HG03571 (cell line): ENCODE data around the gene HOXA4.
A peak's percentile ranks its signal among the peaks of the same experiment; 100 is the strongest.

Source experiments
- ATAC-seq: cut with Tn5 transposase; IDR thresholded peaks from one replicate; pipeline ENCODE4 v1.9.1; 2021; ENCODE audit not compliant: unreplicated experiment

The HOXA4 gene

GRCh38 chr7:27147199-27148030, 16.9 kb upstream of the HOXA4 start, which contains the start of gene HOXA6:
HOXA6 (minus strand) TSS chr7:27147774; CDS start chr7:27147749, 25 bp downstream.
- ATAC-seq, result no peak

GRCh38 chr7:27146491-27147198, 16.1 kb upstream of the HOXA4 start:
- ATAC-seq, result no peak

DNA sequence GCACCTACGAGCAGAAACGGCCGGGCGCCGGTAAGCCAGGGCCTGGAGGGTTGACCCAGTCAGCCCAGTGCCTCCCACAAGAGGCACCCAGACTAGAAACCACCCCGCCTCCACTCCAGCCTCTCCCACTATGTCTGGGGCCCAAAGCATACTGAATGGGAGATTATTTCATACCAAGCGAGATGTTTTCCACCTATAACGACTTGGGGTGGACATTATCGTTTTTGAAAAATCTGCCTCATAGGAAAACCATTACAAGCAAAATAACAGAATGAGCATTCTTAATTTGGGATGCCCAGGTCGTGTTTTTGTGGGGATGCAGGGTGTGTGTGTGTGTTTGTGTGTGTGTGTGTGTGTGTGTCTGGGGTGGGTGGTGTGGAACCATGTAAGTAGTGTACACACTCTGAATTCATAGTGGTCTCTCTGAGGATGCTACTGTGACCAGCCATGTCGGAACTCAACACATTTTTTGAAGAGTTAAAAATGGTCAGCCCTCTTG, 15.4 kb upstream of the HOXA4 start:
- no peak for ATAC-seq

DNA sequence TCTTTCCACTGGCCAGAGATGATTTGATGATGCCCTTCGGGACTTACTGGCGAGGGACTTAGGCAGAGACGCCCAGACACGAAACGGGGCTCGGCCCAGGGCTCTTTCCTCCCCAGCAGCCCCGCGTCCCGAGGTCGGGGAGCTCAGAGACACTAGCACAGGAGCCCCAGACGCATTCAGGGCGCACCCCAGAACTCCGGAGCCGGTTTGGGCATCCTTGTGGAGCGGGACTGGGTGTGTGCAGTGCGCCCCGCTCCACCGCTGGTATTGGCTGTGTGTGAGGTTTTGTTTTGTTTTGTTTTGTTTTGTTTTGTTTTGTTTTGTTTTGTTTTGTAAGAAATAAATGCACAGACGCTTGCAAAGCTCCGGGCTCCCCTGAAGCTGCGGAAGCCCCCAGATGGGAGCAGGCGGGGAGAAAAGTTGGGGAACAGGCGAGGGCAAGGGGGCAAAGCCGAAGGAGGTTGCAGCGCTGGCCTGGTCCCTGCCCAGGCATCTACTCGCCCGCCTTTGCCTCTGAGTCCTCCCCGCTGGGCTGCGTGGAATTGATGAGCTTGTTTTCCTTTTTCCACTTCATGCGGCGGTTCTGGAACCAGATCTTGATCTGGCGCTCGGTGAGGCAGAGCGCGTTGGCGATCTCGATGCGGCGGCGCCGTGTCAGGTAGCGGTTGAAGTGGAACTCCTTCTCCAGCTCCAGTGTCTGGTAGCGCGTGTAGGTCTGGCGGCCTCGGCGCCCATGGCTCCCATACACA, 14.8 kb upstream of the HOXA4 start:
- no peak for ATAC-seq

DNA sequence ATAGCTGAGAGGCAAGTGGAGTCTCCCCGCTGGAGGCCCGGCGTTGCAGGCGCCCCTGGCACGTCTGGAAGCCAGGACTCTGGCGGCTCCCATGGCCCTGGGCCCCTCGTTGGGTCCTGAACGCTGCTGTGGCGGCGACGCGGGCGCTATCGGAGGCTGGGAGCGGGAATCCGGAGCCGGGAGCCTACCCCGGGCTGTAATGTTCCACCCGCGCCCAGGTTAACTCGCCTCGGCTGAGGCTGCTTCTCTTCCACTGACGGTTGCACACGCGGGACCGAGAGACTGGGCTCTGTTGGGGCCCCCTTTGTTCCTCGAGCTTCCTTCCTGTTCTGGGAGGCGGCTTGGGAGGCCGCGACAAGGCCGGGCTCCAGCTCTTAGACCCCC, 14.2 kb upstream of the HOXA4 start:
- ATAC-seq, result no peak

DNA sequence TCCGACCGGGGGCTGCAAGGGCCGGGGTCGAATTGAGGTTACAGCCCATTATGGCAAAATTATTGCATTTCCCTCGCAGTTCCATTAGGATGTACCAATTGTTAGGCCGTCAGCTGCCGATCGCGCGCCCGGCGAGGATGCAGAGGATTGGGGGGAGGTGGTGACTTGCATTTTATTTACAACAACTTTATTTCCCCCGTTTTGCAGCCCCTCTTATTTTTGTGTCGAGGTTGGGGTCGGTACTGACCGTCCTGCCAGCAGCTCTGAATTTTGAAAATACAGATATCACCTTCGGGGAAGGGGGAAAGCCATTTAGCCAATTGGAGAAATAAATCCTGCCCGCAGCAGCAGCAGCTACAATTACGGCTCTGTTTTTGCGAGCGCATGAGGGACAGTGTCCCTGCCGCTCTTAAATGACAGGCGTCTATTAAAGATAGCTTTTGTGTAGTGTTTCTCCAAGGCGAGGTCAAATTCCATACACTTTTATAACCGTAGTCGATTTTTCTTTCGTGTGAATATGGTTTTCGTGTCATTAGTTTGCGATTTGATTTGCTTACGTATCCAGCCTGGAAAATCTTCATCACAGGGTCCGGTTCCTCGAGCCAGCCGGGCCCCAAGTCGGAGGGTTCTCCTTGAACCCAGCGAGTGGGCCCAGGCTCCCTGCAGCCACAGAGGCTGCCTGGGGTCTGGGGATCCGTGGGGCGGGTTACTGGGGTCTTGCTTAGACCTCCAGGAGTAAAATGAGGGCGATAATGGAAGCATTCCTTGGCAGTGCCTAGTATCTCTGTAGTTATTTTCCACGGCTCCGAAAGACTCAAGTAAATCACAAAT, 13.6 kb upstream of the HOXA4 start:
- ATAC-seq, result no peak

DNA sequence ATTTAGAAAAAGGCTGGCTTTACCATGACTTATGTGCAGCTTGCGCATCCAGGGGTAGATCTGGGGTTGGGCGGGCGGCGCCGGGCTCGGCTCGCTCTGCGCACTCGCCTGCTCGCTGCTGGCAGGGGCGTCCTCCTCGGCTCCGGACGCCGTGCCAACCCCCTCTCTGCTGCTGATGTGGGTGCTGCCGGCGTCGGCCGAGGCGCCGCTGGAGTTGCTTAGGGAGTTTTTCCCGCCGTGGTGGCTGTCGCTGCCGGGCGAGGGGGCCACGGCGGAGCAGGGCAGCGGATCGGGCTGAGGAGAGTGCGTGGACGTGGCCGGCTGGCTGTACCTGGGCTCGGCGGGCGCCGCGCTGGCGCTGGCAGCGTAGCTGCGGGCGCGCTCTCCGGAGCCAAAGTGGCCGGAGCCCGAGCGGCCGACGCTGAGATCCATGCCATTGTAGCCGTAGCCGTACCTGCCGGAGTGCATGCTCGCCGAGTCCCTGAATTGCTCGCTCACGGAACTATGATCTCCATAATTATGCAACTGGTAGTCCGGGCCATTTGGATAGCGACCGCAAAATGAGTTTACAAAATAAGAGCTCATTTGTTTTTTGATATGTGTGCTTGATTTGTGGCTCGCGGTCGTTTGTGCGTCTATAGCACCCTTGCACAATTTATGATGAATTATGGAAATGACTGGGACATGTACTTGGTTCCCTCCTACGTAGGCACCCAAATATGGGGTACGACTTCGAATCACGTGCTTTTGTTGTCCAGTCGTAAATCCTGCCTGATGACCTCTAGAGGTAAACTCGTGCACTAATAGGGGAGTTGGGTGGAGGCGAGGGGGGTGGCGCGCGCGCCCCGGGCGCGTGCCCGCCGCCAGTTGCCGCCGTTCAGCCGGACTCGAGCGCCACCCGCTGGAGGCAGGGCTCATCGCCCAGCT, 12.7 kb upstream of the HOXA4 start, which contains the start of gene HOXA5:
Gene HOXA5, minus strand, starts transcription at position 659 of the 927 bp plus-strand sequence. Its CDS starts 74 bp downstream, at position 585.
- peak; percentile 76 for ATAC-seq

- no peak for ATAC-seq
Observed at GRCh38 chr7:27142580-27143022, 12.0 kb upstream of the HOXA4 start.

- ATAC-seq, result no peak
Observed at GRCh38 chr7:27141923-27142579, 11.5 kb upstream of the HOXA4 start.

DNA sequence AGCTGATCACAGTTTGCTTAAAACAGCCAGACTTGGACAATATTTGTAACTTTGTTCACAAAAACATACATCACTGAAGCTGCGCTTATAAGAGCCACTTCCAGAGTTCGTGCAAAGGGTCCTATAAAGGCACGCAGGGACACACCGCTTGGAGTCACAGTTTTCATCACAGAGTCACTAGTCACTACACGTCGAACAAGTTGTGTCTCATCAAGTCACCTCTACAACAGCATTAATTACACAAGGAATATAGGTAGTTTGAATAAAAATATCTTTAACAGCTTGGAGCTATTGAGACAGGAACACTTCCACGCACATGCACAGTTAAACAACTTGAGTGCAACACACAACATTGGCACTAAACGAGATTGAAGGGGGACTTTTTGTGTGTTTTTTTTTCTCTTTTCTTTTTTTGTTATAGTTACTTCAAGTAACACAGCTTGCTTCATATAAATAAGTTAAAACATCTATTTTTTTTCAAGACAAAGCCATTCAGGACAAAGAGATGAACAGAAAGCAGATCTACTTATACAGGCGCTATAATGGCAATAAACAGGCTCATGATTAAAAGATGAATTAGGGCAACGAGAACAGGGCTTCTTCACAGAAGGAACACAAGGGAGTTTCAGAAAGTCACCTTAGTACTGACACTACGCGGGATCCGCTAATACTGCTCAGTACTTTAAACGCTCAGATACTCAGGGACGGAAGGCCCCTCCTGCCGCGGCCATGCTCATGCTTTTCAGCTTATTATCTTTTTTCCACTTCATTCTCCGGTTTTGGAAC, 10.8 kb upstream of the HOXA4 start:
- ATAC-seq, result no peak

DNA sequence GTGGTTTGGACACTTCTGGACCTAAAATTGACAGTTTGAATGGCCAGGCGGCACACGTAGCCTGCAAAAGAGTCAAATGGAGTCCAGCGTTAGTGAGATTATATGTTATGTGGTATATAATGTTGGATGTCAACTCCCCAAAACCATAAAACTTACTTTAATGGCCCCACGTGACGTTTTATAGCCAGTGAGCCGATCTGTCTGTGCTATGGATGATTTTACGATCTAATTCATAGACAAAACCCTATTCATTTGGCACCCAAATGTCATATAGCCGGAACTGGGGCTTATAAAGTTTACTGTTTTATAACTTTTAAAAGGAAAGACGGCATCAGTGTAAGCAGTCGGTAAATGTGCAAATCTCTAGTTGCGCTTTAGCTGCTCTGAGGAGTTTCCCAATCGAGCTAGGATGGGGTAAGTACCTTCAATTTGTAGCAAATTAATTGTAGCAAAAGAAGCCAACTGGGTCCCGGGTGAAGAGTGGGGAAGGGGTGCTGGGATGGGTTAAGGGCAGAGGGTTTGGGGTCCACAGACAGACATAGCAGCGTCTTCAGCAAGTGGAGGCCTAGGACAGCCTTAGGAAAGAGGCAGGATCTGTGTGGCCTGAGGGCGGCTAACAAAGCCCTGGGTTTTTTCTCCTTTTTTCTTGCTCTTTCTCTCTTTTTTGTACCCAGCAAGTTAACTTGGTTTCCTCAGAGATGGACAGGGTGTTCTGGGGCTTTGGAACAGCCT, 9.7 kb upstream of the HOXA4 start:
- no peak for ATAC-seq

DNA sequence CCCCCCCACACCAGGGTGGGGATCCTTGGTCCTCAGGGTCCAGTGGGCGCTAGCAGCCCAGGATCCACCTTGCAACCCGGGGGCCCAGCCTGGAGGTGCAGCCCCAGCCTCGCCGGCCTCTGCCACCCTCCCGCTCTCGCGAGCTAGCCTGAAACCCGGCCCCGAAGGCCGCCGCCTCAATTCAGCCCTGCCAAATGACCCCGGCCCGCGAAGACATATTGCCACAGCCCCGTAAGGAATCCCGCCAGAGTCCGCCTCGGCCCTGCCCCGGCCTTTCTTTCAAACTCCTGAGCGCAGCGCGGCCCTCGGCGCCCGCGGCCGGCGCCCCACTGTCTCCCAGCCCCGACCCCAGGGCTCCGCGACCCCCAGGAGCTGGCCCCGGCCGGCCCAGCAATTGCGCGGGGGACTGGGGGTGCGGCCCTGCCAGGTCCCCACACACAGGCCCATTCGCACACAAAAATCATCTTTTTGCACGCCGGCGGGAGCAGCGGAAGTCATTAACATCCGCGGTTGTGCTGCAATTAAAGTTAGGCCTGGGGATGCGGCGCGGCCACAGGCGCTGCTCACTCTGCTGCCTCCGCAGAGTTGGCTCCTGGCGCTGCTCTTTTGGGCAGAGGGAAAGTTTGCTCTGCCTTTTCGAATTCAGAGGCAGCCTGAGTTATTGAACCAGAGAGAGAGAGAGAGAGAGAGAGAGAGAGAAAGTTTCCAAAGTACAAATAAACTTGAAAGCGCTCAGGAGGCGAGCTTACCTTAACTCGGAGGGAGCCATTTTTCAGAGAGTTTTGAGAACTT, 9.0 kb upstream of the HOXA4 start:
- ATAC-seq, result no peak

DNA sequence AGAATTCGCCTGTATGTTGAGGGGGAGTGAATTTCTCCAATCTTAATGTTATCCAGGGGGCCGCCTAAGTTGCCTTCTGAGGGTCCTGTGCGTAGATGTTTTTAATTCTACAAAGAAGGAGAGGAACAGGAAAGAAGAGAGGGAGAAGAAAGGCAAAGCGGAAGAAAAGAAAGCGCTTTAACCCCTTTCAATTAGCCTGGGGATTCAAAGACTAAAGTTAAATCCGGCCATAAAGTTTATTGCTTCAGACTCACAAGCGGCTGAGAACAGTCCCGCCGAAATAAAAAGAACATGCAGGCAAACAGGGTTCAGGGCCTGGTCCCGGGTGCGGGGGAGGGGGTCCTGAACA, 8.4 kb upstream of the HOXA4 start:
- ATAC-seq, result no peak

- no peak for ATAC-seq
Observed at GRCh38 chr7:27138472-27138871, 7.9 kb upstream of the HOXA4 start.

- no peak for ATAC-seq
Observed at GRCh38 chr7:27137640-27138315, 7.2 kb upstream of the HOXA4 start.

- no peak for ATAC-seq
Observed at GRCh38 chr7:27134392-27134791, 3.8 kb upstream of the HOXA4 start.
